Measurements from ENCODE around the gene CHST3.
"Not testable (repeated sequence)": the region's sequence is repeated elsewhere in the genome, so short reads cannot be mapped to it uniquely, and the experiment has no call there.

The CHST3 gene, protein sequence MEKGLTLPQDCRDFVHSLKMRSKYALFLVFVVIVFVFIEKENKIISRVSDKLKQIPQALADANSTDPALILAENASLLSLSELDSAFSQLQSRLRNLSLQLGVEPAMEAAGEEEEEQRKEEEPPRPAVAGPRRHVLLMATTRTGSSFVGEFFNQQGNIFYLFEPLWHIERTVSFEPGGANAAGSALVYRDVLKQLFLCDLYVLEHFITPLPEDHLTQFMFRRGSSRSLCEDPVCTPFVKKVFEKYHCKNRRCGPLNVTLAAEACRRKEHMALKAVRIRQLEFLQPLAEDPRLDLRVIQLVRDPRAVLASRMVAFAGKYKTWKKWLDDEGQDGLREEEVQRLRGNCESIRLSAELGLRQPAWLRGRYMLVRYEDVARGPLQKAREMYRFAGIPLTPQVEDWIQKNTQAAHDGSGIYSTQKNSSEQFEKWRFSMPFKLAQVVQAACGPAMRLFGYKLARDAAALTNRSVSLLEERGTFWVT

DNA sequence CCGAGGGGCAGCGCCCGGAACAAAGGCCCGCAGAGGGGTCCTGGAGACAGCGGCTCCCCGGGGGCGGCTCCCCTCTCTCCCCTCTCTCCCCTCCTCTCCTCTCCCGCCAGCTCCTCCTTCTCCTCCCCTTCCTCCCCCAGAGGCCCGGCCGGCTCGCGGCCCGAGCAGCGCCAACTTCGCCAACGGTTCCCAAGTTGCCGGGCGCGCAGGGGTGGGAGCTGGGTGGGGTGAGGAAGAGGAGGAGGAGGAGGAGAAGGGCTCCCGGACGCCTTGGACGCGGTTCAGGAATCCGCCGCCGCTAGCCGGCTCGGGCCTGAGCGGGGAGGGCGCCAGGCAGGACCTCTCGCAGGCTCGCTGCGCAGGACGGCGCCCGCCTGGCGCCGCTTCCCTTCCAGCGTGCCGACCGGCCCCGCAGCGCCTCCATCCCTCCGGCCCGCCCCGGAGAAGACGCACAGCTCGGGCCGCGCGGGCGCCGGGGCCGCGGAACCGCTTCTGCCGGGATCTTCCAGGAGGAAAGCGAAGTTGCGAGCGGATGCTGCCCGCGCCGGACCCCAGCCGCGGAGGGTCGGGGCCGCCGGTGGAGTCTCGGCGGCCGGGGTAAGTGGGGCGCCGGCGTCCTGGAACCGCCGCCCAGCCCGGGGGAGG lies at the start of gene CHST3:
Gene CHST3, plus strand, starts transcription at position 298 of the 645 bp plus-strand sequence. CDS start 41,448 bp downstream, outside the sequence.
- DNase-seq: peak; percentile 27

DNA sequence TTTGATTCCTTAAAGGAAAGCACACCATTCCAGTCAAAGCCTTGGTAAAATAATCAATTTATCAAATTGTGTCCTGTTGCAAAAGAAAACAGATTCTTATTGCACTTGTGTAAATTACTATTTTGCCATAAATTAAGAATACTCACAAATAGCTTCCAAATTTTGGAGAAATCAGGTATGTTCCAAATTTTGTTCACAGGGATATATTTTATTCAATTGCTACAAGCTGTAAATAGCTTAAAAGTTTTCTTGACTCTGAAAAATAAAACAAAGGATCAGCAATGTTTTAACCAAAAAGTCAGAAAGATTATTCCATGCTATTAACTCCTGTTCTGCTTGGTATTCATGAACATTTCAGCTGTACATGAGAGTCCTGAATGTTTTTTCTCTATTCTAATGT lies 47.4 kb upstream of the CHST3 start:
- no peak for DNase-seq

DNA sequence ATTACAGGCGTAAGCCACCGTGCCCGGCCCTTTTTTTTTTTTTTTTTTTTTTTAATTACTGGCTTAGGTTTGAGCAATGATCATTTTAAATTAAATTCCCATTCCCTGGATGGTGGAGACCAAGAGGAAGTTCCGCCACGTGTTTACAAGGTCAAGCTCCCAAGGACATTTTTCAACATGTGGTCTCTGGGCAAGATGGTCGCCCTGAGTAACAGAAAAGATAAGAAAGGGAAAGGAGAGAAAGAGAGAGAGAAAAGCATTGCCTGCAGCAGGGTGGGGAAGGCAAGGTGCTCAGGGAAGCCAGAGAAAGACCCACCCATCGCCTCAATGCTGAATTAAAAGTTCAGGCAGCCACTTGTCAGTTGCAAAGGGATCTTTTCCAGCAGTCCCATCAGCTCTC lies 45.2 kb upstream of the CHST3 start:
- DNase-seq: no peak

DNA sequence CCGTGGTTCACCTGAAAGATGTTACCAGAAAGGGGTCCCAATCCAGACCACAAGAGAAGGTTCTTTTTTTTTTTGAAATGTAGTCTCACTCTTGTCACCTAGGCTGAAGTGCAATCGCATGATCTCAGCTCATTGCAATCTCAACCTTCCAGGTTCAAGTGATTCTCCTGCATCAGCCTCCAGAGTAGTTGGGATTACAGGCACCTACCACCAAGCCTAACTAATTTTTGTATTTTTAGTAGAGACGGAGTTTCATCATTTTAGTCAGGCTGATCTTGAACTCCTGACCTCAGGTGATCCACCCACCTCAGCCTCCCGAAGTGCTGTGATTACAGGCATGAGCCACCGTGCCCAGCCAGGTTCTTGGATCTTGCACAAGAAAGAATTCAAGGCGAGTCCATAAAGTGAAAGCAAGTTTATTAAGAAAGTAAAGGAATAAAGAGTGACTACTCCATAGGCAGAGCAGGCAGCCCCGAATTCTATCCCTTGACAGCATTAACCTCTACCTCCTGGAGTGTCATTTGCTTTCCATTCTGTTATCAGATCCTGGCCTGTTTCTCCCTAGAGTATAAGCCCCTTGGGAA lies 44.1 kb upstream of the CHST3 start:
- DNase-seq: not testable (repeated sequence)

DNA sequence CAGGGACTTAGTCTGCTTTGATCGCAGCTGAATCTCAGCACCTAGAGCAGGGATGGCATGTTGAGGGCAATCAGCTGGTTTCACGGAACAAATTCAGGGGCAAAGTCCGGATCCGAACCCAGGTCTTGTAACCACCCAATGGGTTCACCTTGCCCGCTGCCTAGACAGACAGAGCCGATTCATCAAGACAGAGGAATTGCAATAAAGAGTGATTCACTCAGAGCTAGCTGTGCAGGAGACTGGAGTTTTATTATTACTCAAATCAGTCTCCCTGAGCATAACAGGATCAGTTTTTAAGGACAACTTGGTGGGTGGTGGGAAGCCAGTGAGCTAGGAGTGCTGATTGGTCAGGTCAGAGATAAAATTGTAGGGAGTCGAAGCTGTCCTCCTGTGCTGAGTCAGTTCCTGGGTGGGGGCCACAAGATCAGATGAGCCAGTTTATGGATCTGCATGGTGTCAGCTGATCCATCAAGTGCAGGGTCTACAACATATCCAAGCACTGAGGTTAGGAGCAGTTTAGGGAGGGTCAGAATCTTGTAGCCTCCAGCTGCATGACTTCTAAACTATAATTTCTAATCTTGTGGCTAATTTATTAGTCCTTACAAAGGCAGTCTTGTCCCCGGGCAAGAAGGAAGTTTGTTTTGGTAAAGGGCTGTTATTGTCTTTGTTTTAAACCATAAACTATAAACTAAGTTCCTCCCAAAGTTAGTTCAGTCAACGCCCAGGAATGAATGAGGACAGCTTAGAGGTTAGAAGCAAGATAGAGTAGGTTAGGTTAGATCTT lies 43.5 kb upstream of the CHST3 start:
- no peak for DNase-seq

DNA sequence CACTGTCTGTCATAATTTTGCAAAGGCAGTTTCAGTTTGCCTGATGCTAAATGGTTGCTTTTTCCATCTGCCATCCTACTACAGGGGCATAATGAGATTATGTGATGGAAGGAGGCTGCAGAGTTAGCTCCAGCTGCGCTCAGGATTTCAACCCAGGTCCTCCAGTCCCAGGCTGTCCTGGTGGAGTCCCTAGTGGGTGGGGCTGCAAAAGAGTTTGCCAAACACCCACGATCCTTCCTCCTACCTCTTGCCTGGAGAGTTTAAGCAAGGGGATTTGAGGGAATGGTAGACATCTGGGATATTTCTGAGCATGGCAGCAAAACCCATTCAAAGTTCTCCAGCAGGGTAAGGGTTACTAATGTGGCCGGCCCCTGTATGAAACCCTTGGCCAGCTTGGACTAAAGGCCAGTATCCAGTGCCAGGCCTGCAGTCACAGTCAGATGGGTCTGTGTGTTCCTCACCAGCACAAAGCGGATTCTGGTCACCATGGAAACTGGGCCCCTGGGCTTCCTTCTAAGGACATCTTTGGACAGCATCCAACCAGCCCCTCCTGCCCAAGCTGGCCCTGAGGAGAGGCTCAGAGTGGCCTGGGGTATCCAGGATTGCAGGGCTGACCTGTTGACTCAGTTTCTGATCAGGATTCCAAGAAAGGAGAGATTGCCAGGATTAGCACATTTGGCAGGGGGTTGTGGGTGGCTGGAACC lies 42.7 kb upstream of the CHST3 start:
- no peak for DNase-seq

DNA sequence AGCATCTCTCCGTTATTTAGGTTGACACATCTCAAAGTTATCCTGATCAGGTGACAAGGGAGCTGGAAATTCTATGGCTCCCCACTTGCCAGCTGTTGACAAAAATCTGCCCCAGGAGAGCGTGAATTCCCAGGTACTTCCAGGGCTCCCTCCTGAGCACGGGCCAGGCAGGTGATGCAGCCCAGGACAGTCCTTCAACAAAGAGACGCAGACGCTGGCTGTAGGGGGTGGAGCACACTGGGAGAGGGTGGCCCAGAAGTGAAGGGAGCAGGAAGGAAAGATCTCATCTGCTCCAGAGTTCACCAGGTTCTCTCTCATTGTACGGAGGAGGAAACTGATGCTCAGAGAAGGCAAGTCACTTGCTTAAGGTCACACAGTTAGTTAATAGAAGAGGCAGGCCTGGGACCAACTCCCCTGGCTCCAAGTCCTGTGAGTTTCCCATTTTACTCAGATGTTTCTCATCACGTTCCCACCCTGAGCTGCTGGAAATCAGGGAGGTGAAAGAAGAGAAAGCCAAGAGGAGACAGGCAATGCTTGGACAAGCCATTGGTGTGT lies 41.0 kb upstream of the CHST3 start:
- DNase-seq: no peak

DNA sequence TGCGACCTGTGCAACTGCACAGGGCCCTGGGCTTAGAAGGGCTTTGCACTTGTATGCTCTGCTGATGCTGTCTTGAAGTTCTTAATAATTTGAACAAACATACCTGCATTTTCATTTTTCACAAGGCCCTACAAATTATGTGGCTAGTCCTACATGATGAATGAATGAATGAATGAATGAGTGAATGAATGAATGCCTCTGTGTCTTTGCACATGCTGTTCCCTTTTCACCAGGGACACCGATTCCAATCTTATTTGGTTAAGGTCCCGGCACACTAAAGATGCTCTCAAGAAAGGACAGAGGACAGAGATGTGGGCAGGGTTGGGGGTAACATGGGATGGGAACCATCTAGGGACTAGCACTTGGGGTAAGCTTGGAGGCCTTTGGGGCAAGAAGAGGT lies 39.4 kb upstream of the CHST3 start:
- DNase-seq: no peak

DNA sequence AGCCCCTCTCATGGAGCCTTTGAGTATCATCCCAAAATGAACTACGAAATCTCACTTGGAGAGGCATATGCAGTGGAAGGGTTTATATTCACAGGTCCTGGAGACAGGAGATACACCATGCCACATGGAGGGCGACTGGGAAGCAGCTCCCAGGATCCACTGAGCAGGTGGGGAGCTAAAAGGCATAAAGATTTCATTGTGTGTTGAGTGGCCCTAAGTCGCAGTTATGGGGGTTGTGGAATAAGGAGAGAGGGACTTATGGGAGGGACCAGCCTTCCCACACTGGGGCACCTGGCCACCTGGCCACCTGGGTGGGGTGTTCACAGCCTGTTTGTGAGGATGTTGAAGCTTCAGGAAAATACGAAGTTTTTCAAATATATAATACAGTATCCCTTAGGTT lies 37.0 kb upstream of the CHST3 start:
- no peak for DNase-seq

DNA sequence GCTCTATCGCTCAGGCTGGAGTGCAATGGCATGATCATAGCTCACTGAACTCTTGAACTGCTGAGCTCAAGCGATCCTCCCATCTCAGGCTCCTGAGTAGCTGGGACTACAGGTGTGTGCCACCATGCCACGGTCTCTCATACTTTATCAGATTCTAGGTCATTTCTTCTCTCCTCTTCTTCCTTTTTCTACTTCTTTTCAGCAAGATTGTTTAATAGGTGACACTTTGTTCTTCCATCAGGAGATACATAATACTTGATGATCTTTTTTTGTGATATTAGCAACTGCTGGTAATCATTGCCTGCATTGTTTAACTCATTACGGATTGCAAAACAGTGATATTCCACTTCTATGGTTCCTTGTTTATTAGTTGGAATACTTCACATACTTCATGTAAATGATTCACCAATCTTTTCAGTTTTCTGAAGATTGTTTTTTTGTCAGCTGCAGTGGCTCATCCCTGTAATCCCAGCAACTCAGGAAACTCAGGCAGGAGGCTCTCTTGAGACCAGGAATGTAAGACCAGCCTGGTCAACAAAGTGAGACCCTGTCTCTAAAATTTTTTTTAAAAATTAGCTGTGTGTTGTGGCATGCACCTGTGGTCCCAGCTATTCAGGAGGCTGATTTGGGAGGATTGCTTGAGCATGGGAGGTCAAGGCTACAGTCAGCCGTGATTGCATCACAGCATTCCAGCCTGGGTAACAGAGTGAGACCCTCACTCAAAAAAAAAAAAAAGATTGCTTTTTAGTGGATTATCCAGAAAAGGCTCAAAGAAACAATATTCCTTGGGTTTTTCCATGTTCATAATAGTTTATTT lies 36.2 kb upstream of the CHST3 start:
- no peak for DNase-seq

DNA sequence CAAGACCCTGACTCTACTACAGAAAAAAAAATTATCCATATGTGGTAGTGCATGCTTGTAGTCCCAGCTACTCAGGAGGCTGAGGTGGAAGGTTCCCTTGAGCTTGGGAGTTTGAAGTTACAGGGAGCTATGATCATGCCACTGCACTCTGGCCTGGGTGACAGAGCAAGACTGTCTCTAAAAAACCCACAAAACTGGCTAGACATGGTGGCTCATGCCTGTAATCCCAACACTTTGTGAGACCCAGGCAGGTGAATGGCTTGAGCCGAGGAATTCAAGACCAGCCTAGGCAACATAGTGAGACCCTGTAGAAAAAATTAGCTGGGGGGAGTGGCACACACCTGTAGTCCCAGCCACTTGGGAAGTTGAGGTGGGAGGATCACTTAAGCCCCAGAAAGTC lies 32.9 kb upstream of the CHST3 start:
- DNase-seq: no peak

DNA sequence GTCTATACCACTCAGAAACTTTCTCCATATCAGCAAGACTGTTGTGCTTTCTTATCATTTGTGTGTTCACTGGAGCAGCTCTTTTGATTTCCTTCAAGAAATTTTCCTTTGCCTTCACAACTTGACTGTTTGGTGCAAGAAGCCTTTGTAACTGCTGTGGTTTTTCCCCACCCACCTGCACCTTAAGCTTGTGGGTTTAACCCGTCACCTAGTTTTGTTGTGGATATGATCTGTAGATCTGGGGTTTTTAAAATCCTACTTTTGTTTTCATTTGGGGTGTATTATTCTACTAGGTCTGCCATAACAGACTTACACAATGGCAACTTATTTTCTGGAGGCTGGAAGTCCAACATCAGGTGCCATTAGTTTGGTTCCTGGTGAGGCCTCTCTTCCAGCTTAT lies 30.5 kb upstream of the CHST3 start:
- DNase-seq: no peak

DNA sequence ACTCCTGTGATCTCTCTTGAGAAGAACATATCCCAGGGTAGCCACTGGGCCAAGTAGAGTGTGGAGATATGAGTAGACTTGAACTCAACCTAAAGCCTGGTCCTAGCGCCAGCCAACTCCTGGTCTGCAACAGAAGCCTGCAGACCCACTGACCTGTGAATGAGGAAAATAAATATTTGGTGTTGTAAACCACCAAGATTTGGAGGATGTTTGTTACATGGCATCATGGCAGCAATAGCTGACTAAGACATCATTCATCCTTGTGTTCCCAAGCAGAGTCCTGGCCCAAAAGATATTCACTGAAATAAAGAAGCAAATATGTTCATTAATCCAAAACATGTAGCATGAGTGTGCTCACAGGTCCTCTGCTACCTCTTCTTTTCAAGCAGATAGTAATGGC lies 26.0 kb upstream of the CHST3 start:
- DNase-seq: no peak

DNA sequence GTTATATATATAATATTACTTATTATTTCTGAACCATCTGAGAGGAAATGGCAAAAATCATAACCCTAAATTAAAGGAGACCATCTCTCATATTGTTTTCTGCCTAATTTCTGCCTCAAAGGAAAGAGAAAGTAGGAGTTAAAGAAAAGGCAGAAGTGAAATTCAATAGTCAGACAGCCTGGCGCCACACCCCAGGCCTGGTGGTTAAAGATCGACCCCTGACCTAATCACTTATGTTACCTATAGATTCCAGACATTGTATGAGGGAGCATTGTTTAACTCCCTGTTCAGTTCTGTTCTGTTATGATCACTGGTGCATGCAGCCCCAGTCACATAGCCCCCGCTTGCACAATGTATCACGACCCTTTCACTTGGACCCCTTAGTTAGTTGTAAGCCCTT lies 24.9 kb upstream of the CHST3 start:
- DNase-seq: no peak

DNA sequence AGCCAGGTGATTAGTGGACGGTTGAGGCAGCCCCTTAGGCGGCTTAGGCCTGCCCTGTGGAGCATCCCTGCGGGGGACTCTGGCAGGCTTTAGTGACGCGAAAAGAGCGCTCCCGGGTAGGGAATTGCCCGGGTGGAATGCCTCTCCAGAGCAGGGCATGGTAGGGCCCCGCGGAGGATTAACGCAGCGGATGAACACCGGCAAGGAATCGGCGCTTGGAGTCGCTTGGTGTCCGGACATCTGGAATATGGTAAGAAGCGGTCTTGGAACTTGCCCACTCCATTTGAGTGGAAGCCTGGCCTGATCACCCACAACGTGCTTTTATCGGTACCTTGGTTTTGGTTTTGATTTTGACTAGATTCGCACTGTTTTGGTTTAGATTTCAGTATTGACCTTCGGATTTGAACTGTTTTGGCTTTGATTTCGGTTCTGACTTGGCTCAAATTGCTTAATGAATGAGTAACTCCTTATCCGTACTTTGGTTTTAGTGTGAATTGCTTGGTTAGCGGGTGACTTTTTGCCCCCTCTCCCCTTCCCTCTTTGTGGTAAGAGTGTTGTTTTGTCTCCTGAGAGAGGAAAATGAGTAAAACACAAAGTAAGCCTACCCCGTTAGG lies 24.2 kb upstream of the CHST3 start:
- DNase-seq: no peak

DNA sequence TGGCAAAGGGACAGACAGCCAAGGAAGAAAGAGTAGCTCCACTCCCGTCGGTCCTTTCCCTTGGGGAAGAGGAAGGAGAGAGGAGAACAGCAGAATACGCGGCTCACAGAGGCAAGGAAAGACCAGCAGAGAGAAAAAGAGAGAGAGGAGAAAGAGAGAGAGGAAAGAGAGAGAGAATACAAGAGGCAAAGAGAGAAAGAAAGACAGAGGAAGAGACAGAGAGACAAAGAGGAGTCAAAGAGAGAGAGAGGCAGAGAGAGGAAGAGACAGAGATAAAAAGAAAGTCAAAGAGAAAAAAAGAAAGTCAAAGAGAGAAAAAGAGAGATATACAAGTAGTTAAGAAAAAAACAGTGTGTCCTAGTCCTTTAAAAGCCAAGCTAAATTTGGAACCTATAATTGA lies 23.4 kb upstream of the CHST3 start:
- no peak for DNase-seq

DNA sequence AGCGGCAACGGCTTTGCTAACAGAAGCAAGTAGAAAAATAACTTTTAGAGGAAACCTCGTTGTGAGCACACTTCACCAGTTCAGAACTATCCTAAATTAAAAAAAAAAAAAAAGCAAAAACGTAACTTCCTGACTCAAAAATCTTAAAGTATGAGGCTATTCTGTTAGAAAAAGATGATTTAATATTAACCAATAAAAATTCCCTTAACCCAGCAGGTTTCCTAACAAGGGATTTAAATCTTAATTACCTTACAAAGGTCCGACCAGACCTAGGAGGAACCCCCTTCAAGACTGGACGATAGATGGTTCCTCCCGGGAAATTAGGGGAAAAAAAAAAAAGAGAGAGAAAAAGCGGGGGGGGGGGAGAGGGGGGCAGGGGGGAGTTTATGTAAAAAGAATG lies 22.9 kb upstream of the CHST3 start:
- DNase-seq: no peak

DNA sequence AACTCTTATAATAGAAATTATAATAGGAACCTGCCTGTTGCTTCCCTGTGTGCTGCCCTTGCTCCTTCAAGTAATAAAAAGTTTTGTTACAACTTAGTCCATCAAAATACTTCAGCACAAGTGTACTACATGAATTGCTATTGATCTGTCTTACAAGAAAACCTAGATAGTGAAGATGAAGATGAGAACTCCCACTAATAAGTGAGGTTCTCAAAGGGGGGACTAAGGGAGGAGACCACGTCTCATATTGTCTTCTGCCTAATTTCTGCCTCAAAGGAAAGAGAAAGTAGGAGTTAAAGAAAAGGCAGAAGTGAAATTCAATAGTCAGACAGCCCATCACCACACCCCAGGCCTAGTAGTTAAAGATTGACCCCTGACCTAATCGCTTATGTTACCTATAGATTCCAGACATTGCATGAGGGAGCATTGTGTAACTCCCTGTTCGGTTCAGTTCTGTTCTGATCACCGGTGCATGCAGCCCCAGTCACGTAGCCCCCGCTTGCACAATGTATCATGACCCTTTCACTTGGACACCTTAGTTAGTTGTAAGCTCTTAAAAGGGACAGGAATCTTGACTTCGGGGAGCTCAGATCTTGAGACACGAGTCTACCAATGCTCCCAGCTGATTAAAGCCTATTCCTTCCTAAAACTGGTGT lies 18.2 kb upstream of the CHST3 start:
- DNase-seq: no peak

DNA sequence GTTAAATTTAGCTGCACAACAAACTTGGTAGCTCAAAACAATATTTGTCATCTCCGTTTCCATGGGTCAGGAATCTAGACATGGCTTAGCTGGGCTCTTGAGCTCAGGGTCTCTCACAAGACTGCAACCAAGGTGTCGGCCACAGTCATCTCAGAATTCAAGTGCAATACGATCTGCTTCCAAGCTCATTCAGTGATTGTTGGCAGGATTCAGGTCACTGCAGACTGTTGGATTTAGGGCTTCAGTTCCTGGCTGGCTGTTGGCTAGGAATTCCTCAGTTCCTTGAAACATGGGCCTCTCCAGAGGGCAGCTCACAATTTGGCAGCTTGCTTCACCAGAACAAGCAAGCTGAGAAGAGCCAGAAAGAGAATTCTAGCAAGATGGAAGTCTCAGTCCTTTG lies 17.5 kb upstream of the CHST3 start:
- no peak for DNase-seq

DNA sequence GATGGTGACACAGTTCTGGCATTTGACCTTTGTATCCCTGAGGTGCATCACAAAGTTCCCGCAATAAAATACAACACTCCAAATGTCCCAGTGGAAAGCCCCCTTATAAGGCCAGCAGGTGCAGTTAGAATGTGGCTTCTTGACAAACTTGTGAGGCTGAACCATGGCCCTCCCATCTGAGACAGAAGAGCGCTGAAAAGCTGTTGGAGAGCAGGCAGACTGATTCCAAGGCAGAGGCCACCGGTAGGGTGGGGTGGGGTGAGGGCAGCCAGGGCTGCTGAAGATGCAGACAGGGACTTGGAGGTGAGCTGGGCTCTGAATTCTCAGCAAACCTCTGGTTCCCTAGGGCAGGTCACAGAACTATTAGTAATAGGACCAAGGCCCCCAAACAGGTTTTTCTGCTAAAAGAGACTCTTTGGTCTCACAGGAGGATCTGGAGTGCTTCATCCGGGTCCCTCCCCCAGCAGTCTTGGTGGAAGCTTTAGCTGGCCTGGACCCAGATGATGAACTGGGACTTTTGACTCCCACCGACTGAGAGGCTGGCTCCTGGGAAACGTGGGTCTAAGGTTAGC lies 15.6 kb upstream of the CHST3 start:
- no peak for DNase-seq
